Spleen (tissue), 11 donors: ENCODE results near the gene MST1R. TPM values are rescaled to one million over a fixed set of nuclear protein-coding genes. Genes with fewer than 3 reads are reported as not detected.
A peak's percentile ranks its signal among the peaks of the same experiment; 100 is the strongest.

Experiments used
- DNase-seq: peaks from one replicate; pipeline ENCODE4 v3.0.0-alpha.2; 2020
- H3K27ac ChIP-seq, 8 donors: fragments of 200-600 bp; sonication (generic) in 7 of 8; 1 replicate in 4 of 8; 2 replicates in 4 of 8; pipeline versions ENCODE4 v1.5.0 to v1.8.0; 2016 to 2021; ENCODE audit warnings: inconsistent platforms in 4 of 8, mild to moderate bottlenecking in 4 of 8, moderate library complexity in 1 of 8
- H3K27me3 ChIP-seq, 7 donors: fragments of 200-600 bp; sonication (generic) in 6 of 7; replicated peaks in 1 of 7; 1 replicate in 4 of 7; 2 replicates in 3 of 7; pipeline versions ENCODE4 v1.5.0 to v1.8.0; 2016 to 2021; ENCODE audit warnings: inconsistent platforms in 3 of 7, mild to moderate bottlenecking in 1 of 7
- H3K36me3 ChIP-seq, 6 donors: fragments of 200-600 bp; sonication (generic) in 5 of 6; 1 replicate in 4 of 6; 2 replicates in 2 of 6; pipeline versions ENCODE4 v1.5.0 to v1.8.0; 2016 to 2021; ENCODE audit warnings: inconsistent platforms in 2 of 6
- H3K4me1 ChIP-seq, 6 donors: fragments of 200-600 bp; sonication (generic) in 5 of 6; 1 replicate in 3 of 6; 2 replicates in 3 of 6; pipeline versions ENCODE4 v1.5.0 to v1.8.0; 2016 to 2021; ENCODE audit warnings: inconsistent platforms in 3 of 6
- H3K4me3 ChIP-seq, 8 donors: fragments of 200-600 bp; sonication (generic) in 7 of 8; 1 replicate in 4 of 8; 2 replicates in 4 of 8; pipeline versions ENCODE4 v1.5.0 to v1.8.0; 2016 to 2021; ENCODE audit warnings: inconsistent platforms in 4 of 8, mild to moderate bottlenecking in 4 of 8, moderate library complexity in 2 of 8
- H3K9me3 ChIP-seq, 8 donors: fragments of 200-600 bp; sonication (generic) in 7 of 8; 1 replicate in 4 of 8; 2 replicates in 4 of 8; pipeline versions ENCODE4 v1.5.0 to v1.8.0; 2016 to 2021; ENCODE audit warnings: inconsistent platforms in 4 of 8
- CTCF ChIP-seq, 11 experiments: fragments of 200-600 bp in 7 of 11; fragments of 450-650 bp in 4 of 11; sonication (generic) in 4 of 11; IDR thresholded peaks in 8 of 11; conservative IDR thresholded peaks in 3 of 11; 1 replicate in 7 of 11; 2 replicates in 4 of 11; pipeline versions ENCODE4 v1.4.0 to v1.8.0; 2016 to 2021; ENCODE audit warnings: antibody characterized with exemption in 11 of 11, inconsistent platforms in 4 of 11, mild to moderate bottlenecking in 1 of 11
- POLR2A ChIP-seq, 3 donors: fragments of 450-650 bp; IDR thresholded peaks; one replicate each; pipeline ENCODE4 v1.5.1; 2017; ENCODE audit warnings: antibody characterized with exemption in 3 of 3, mild to moderate bottlenecking in 1 of 3
- POLR2AphosphoS5 ChIP-seq, 3 donors: sonication (generic); formaldehyde crosslinking; IDR thresholded peaks; one replicate each; pipeline ENCODE4 v1.5.1; 2017; ENCODE audit warnings: antibody characterized with exemption in 3 of 3
- whole genome bisulfite sequencing, 5 donors: extraction: QIAGEN DNeasy Blood & Tissue Kit in 3 of 5; methylation state at CpG; one replicate each; pipeline versions ENCODE4 v1.1.5 to v1.1.7; 2013 to 2018; 5-methylcytosine and 5-hydroxymethylcytosine counted together
- intact Hi-C: fragments of 100-400 bp; cut with DNase I; formaldehyde crosslinking; loops from one replicate; pipeline ENCODE4 v1.15.0; 2023; ENCODE audit warnings: low total_unique reads
- polyA plus RNA-seq, 3 donors: library from polyadenylated mRNA; stranded (reverse); fragments of 200-250 nt; gene quantifications; one replicate each; pipeline ENCODE4 v1.2.1, GENCODE V29; 2013
- total RNA-seq, 7 donors: library from RNA; depleted of rRNA in 3 of 7; stranded (reverse); fragments of >200 nt in 3 of 7; fragmentation: NEBNext Ultra II Directional in 4 of 7; extraction: Animal tissue kit (Norgen Biotek cat#: 25700) in 4 of 7; gene quantifications; one replicate each; pipeline versions ENCODE4 v1.1.0 to v1.2.1, GENCODE V29; 2016 to 2021
- donor health status: healthy with polysubstance abuse.
- donor health status: DM: no; HTN: no; CAD: no; lungs with moderate emphysema.
- donor health status: DM: no; HTN: no; CAD: no.
- donor health status: Bipolar disorder and iron deficiency.
- donor health status: healthy.
- donor health status: DM: no; HTN: no; CAD: no.
- donor health status: DM: yes; HTN: yes; CAD: no.

Gene MST1R
- total and polyA plus RNA-seq, 10 donors: 1.1 to 7.7 (median 3.0) TPM

DNA sequence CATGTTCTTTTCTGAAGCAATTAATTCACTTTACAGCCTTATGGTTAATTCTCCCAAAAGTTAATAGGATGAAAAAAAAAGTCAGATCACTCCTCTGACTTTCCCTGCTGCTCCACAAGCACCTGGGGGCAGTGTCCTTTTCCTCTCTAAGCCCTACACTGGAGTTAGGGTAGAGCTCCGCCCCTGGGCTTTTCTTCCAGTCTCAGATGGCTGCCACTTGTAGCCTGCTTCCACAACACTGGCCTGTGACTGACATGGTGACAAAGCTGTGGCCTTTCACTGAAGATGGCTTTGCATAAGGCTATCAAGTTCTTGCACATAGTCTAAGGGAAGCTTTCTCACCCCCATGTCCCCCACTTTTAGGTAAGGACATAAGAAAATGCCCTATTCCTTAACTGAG is 27.2 kb upstream of the MST1R start:
- intact Hi-C loops: no loop called here

DNA sequence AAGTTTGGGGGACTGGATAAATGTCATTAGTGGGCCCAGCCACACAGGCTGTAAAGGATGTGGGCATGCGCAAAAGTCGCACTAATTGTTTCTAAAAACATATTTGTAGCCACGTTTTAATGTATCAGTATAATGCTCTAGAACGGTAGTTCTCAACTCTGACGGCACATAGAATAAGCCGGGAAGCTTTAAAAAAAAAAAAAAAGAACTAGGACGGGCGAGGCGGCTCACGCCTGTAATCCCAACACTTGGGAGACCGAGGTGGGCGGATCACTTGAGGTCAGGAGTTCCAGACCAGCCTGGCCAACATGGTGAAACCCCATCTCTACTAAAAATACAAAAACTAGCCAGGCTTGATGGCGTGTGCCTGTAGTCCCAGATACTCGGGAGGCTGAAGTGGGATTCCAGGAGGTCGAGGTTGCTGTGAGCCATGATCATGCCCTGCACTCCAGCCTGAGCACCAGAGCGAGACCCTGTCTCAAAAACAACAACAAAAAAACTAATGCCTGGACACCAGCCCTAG is 26.6 kb upstream of the MST1R start:
- TF ChIP-seq POLR2AphosphoS5 (IDR thresholded peaks at IDR 0.05) (no peak), CTCF (IDR thresholded peaks at IDR 0.05 in 8 of 11, conservative IDR thresholded peaks at IDR 0.05 in 3 of 11) (no peak)
- Histone ChIP-seq H3K4me1 (peaks cover 7 to 38% (median 23%) of the 10 kb centered on the region in 6 donors), H3K36me3 (no peaks in the 10 kb centered on the region), H3K4me3 (peak overlapping the region; percentile 51 to 96 (median 88)), H3K27ac (peak overlapping the region; percentile 30 to 92 (median 87)), H3K27me3 (no peaks in the 10 kb centered on the region), H3K9me3 (no peaks in the 10 kb centered on the region)
- intact Hi-C loops: no loop called here
- 61 to 78% (median 70%) methylated on average over 16 of the region's 16 CpGs for WGBS, 5 donors
- DNase-seq: no peak

More for the DNA sequence above, 27.2 kb upstream of the MST1R start:
- Histone ChIP-seq H3K27me3 (no peaks in the 10 kb centered on the region), H3K36me3 (no peaks in the 10 kb centered on the region), H3K4me3 (no peak overlapping the region), H3K27ac (peak overlapping the region in 4 of 8 donors; percentile 88 to 92 (median 88)), H3K4me1 (peaks cover 7 to 38% (median 23%) of the 10 kb centered on the region in 6 donors), H3K9me3 (no peaks in the 10 kb centered on the region)
- TF ChIP-seq POLR2AphosphoS5 (IDR thresholded peaks at IDR 0.05) (no peak), CTCF (IDR thresholded peaks at IDR 0.05 in 8 of 11, conservative IDR thresholded peaks at IDR 0.05 in 3 of 11) (no peak), POLR2A (IDR thresholded peaks at IDR 0.05) (no peak)
- 79 to 96% (median 90%) methylated on average over 1 of the region's 1 CpG for WGBS, 5 donors
- no peak for DNase-seq

GRCh38 chr3:49929291-49930167 is 25.9 kb upstream of the MST1R start, which contains the start of gene MON1A:
Gene MON1A (minus strand): TSS chr3:49929811. CDS start chr3:49913346, 16,465 bp downstream.
- no peaks in the 10 kb centered on the region for H3K9me3 ChIP-seq
- DNase-seq: peak; percentile 99
- peaks cover 7 to 38% (median 23%) of the 10 kb centered on the region in 6 donors for H3K4me1 ChIP-seq
- H3K27me3 ChIP-seq: no peaks in the 10 kb centered on the region
- intact Hi-C loops: no loop called here
- peak within 1 kb of the TSS; percentile 51 to 96 (median 88) for H3K4me3 ChIP-seq
- peak; percentile 87 to 93 (median 90) for TF ChIP-seq POLR2AphosphoS5 (IDR thresholded peaks at IDR 0.05)
- TF ChIP-seq CTCF (IDR thresholded peaks at IDR 0.05 in 8 of 11, conservative IDR thresholded peaks at IDR 0.05 in 3 of 11): peak in 7 of 11 experiments; percentile 11 to 40 (median 24)
- TF ChIP-seq POLR2A (IDR thresholded peaks at IDR 0.05): peak in 1 of 3 donors; percentile 47
- 1 to 3% (median 1%) methylated on average over 48 to 56 of the region's 56 CpGs for WGBS, 5 donors
- H3K27ac ChIP-seq: peak within 1 kb of the TSS; percentile 30 to 92 (median 87)
- peaks cover 0 to 3% (median 0%) of the 10 kb centered on the region in 6 donors for H3K36me3 ChIP-seq
